Adrenal gland (tissue), 5 donors: ENCODE data around the gene RNASE12.

Experiments used
- POLR2A ChIP-seq, 2 donors: fragments of 450-650 bp; IDR thresholded peaks; one replicate each; pipeline ENCODE4 v1.6.1; 2017; ENCODE audit warnings: antibody characterized with exemption in 2 of 2, mild to moderate bottlenecking in 2 of 2, moderate library complexity in 1 of 2
- TF ChIP-seq, protein P1 (sequence below), 6 experiments: fragments of 450-650 bp in 4 of 6; fragments of 200-600 bp in 2 of 6; sonication (generic) in 1 of 6; IDR thresholded peaks; 1 replicate in 5 of 6; 2 replicates in 1 of 6; pipeline versions ENCODE4 v1.5.1 to v1.8.0; 2016 to 2021; ENCODE audit warnings: antibody characterized with exemption in 6 of 6, mild to moderate bottlenecking in 2 of 6, moderate library complexity in 1 of 6
- donor health status: DM: no; HTN: no; CAD: no.

DNA sequence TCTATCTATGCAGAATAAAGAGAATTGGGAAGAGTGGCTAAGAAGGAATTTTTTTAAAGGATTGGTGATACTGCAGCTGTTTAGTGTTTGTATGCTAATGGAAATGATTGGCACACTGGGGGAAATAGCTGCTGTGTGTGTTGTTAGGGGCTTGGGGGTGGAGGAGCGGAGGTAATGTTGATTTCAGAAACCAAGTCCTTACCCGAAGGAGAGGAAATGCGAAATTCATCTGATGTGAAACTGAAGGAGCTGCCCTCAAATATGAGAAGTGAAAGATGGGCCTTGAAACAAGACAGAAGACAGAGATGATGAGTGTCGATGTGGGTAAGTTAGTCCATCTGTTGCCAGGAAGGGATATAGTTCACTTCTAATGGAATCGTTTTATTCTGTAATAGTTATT lies 21.2 kb upstream of the RNASE12 start:
- TF ChIP-seq, protein P1, sequence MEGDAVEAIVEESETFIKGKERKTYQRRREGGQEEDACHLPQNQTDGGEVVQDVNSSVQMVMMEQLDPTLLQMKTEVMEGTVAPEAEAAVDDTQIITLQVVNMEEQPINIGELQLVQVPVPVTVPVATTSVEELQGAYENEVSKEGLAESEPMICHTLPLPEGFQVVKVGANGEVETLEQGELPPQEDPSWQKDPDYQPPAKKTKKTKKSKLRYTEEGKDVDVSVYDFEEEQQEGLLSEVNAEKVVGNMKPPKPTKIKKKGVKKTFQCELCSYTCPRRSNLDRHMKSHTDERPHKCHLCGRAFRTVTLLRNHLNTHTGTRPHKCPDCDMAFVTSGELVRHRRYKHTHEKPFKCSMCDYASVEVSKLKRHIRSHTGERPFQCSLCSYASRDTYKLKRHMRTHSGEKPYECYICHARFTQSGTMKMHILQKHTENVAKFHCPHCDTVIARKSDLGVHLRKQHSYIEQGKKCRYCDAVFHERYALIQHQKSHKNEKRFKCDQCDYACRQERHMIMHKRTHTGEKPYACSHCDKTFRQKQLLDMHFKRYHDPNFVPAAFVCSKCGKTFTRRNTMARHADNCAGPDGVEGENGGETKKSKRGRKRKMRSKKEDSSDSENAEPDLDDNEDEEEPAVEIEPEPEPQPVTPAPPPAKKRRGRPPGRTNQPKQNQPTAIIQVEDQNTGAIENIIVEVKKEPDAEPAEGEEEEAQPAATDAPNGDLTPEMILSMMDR (IDR thresholded peaks at IDR 0.05): no peak
- TF ChIP-seq POLR2A (IDR thresholded peaks at IDR 0.05): no peak
